Neural cell (in vitro differentiated cells): Measurements from ENCODE around the gene TFDP1. TPM values are rescaled to one million over a fixed set of nuclear protein-coding genes. Genes with fewer than 3 reads are reported as not detected.

Experiments
- H2AFZ ChIP-seq: fragments of 200-600, 300-800 bp; sonication (generic), shearing (Covaris generic); 2 replicates; pipeline ENCODE4 v1.6.0; 2014; ENCODE audit warnings: low read depth, mild to moderate bottlenecking, antibody characterized with exemption, low read length, moderate library complexity
- H3F3A ChIP-seq: fragments of 200-600 bp; shearing (Covaris generic); 2 replicates; pipeline ENCODE4 v1.6.1; 2016; ENCODE audit warnings: mild to moderate bottlenecking, moderate library complexity, mixed read lengths, antibody characterized with exemption, low read length; ENCODE audit not compliant: insufficient read depth, poor library complexity, severe bottlenecking
- H3K27ac ChIP-seq: fragments of 200-600, 300-800 bp; sonication (generic), shearing (Covaris generic); 2 replicates; pipeline ENCODE4 v1.5.1; 2014; ENCODE audit warnings: mild to moderate bottlenecking, low read length, moderate library complexity
- H3K27me3 ChIP-seq: fragments of 300-800, 200-600 bp; sonication (generic), shearing (Covaris generic); 2 replicates; pipeline ENCODE4 v1.6.0; 2014; ENCODE audit warnings: mild to moderate bottlenecking, low read depth, low read length, moderate library complexity; ENCODE audit not compliant: insufficient read depth
- H3K36me3 ChIP-seq: fragments of 300-800, 200-600 bp; sonication (generic), shearing (Covaris generic); 2 replicates; pipeline ENCODE4 v1.5.1; 2014; ENCODE audit warnings: mild to moderate bottlenecking, antibody characterized with exemption, low read length, moderate library complexity; ENCODE audit not compliant: insufficient read depth
- H3K4me2 ChIP-seq: fragments of 300-800, 200-600 bp; sonication (generic), shearing (Covaris generic); 2 replicates; pipeline ENCODE4 v1.6.0; 2014; ENCODE audit warnings: mild to moderate bottlenecking, low read length
- H3K4me3 ChIP-seq: fragments of 300-800, 200-600 bp; sonication (generic), shearing (Covaris generic); 2 replicates; pipeline ENCODE4 v1.5.1; 2014; ENCODE audit warnings: mild to moderate bottlenecking, low read length, moderate library complexity
- H3K79me2 ChIP-seq: fragments of 200-600 bp; shearing (Covaris generic); replicated peaks from 2 replicates; pipeline ENCODE4 v1.6.0; 2014; ENCODE audit warnings: mild to moderate bottlenecking, low read length, moderate library complexity; ENCODE audit not compliant: insufficient read depth
- H3K9ac ChIP-seq: fragments of 300-800, 200-600 bp; sonication (generic), shearing (Covaris generic); 2 replicates; pipeline ENCODE4 v1.6.1; 2016; ENCODE audit warnings: mild to moderate bottlenecking, low read length, mixed read lengths
- H3K9me2 ChIP-seq: fragments of 200-600 bp; shearing (Covaris generic); 2 replicates; pipeline ENCODE4 v1.6.1; 2016; ENCODE audit warnings: mild to moderate bottlenecking, low read length, mixed read lengths; ENCODE audit not compliant: insufficient read depth
- H3K9me3 ChIP-seq: fragments of 200-600, 300-800 bp; sonication (generic), shearing (Covaris generic); 2 replicates; pipeline ENCODE4 v1.6.1; 2016; ENCODE audit warnings: mild to moderate bottlenecking, mixed run types, low read length, moderate library complexity, mixed read lengths
- H4K20me1 ChIP-seq: fragments of 200-600 bp; shearing (Covaris generic); 2 replicates; pipeline ENCODE4 v1.6.1; 2016; ENCODE audit warnings: mild to moderate bottlenecking, mixed run types; ENCODE audit not compliant: insufficient read depth
- CTCF ChIP-seq: fragments of 450-650 bp; IDR thresholded peaks from 2 replicates; pipeline ENCODE4 v1.5.1; 2014; ENCODE audit warnings: antibody characterized with exemption, mild to moderate bottlenecking, moderate library complexity; ENCODE audit not compliant: poor library complexity, severe bottlenecking
- EP300 ChIP-seq: fragments of 450-650 bp; conservative IDR thresholded peaks from 2 replicates; pipeline ENCODE4 v1.6.1; 2014; ENCODE audit warnings: antibody characterized with exemption, mild to moderate bottlenecking, moderate library complexity; ENCODE audit not compliant: poor library complexity, severe bottlenecking
- EZH2 ChIP-seq: fragments of 200-600, 300-800 bp; shearing (Covaris generic), sonication (generic); IDR thresholded peaks from 2 replicates; pipeline ENCODE4 v1.6.1; 2014; ENCODE audit warnings: antibody characterized with exemption, low read length, borderline replicate concordance, mild to moderate bottlenecking; ENCODE audit not compliant: insufficient read depth, poor library complexity, severe bottlenecking
- MXI1 ChIP-seq: fragments of 450-650 bp; conservative IDR thresholded peaks from 2 replicates; pipeline ENCODE4 v1.6.1; 2014; ENCODE audit warnings: antibody characterized with exemption, mild to moderate bottlenecking; ENCODE audit not compliant: poor library complexity, severe bottlenecking
- POLR2AphosphoS5 ChIP-seq: IDR thresholded peaks from 2 replicates; pipeline ENCODE4 v1.6.1; 2012
- RAD21 ChIP-seq: fragments of 450-650 bp; conservative IDR thresholded peaks from 2 replicates; pipeline ENCODE4 v1.6.1; 2014; ENCODE audit warnings: antibody characterized with exemption, mild to moderate bottlenecking, moderate library complexity
- REST ChIP-seq: IDR thresholded peaks from 2 replicates; pipeline ENCODE4 v1.6.1; 2012; ENCODE audit warnings: borderline replicate concordance
- SMC3 ChIP-seq: fragments of 450-650 bp; conservative IDR thresholded peaks from 2 replicates; pipeline ENCODE4 v1.6.1; 2014; ENCODE audit warnings: antibody characterized with exemption, mild to moderate bottlenecking, moderate library complexity; ENCODE audit not compliant: poor library complexity
- TAF1 ChIP-seq: IDR thresholded peaks from 2 replicates; pipeline ENCODE4 v1.6.1; 2012; ENCODE audit warnings: low read depth
- polyA plus RNA-seq: library from polyadenylated mRNA; depleted of rRNA; stranded (reverse); fragments of >200 nt; gene quantifications from 2 replicates; pipeline ENCODE4 v1.2.3, GENCODE V29; 2014

TFDP1 gene
- polyA plus RNA-seq, 1 donor from 2014 or later, result 81.2 TPM

- Histone ChIP-seq H3K36me3 (peaks cover 5% of the 10 kb centered on the region), H2AFZ (no peak overlapping the region), H3K27ac (no peak overlapping the region), H3K9me3 (no peaks in the 10 kb centered on the region), H3K79me2 (peaks cover 35% of the 10 kb centered on the region), H3K27me3 (no peaks in the 10 kb centered on the region), H3K4me2 (no peak overlapping the region), H3K9ac (no peak overlapping the region), H4K20me1 (no peaks in the 10 kb centered on the region), H3K4me3 (no peak overlapping the region), H3K9me2 (no peaks in the 10 kb centered on the region), H3F3A (no peaks in the 10 kb centered on the region)
- TF ChIP-seq MXI1 (no peak), RAD21 (no peak), EZH2 (no peak), CTCF (no peak), SMC3 (no peak), POLR2AphosphoS5 (no peak), REST (no peak), EP300 (no peak), TAF1 (no peak)
Measured at GRCh38 chr13:113589961-113590339, 5.4 kb downstream of the TFDP1 start.

GRCh38 chr13:113591750-113592149 is 7.2 kb downstream of the TFDP1 start:
- Histone ChIP-seq H3K9me3 (no peaks in the 10 kb centered on the region), H3K9me2 (no peaks in the 10 kb centered on the region), H3K79me2 (peaks cover 30% of the 10 kb centered on the region), H4K20me1 (no peaks in the 10 kb centered on the region), H3K4me3 (no peak overlapping the region), H3K36me3 (peaks cover 9% of the 10 kb centered on the region), H3K4me2 (no peak overlapping the region), H3F3A (no peaks in the 10 kb centered on the region), H2AFZ (no peak overlapping the region), H3K27me3 (no peaks in the 10 kb centered on the region), H3K27ac (no peak overlapping the region), H3K9ac (no peak overlapping the region)
- TF ChIP-seq REST (no peak), TAF1 (no peak), RAD21 (no peak), EZH2 (no peak), MXI1 (no peak), EP300 (no peak), POLR2AphosphoS5 (no peak), SMC3 (no peak), CTCF (no peak)
